ENCODE measurements around the gene ASAP2. TPM values are rescaled to one million over a fixed set of nuclear protein-coding genes. Genes with fewer than 3 reads are reported as not detected.

Gene ASAP2
- total RNA-seq, 1 experiment from 2014 or later, result 25.2 TPM

DNA sequence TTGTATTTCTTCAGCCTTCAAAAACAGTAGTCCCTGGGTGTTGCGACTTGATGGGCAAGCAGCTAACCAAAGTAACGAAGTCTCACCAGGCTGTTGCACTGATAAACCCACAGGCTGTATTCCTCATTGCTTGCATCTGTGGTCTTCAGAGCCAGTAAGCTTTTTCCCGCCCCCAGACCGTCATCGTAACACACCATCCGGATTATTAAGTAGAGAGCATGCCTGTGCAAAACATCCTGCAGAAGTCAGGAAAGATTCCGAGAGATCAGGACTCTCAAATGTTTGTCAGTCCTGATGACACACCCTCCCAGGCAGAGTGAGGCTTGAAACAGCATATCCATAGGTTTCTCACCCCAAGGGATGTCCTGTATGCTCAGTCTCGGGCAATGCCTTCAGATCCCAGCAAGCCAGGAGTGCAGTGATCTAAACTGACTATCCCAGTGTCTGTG is 200.8 kb downstream of the ASAP2 start:
- H3K27me3 ChIP-seq (ENCODE audit: low read length), result no peaks in the 10 kb centered on the region
- no peak for ATAC-seq
- H3K4me1 ChIP-seq (ENCODE audit: insufficient read depth, low read length), result peaks cover 9% of the 10 kb centered on the region; the same call in 1 of the 2 replicates
- H3F3A ChIP-seq (ENCODE audit: low read length, unreplicated experiment), result no peaks in the 10 kb centered on the region
- no peak overlapping the region for H3K9ac ChIP-seq (ENCODE audit: low read length)
- no peak overlapping the region for H3K4me3 ChIP-seq (ENCODE audit: low read length)
- H2AFZ ChIP-seq (ENCODE audit: low read length), result no peak overlapping the region
- BruUV-seq (replicated peaks), result no TSS peak
- CTCF ChIA-PET, result no interaction called here
- H3K79me2 ChIP-seq (ENCODE audit: low read length), result no peaks in the 10 kb centered on the region
- H4K20me1 ChIP-seq (ENCODE audit: low read length), result 0 out of 2 replicates have a peak, but pooled peaks cover 4% of the 10 kb centered on the region
- H3K9me2 ChIP-seq (replicated peaks; ENCODE audit: low read length), result no peaks in the 10 kb centered on the region
- H3K4me2 ChIP-seq (ENCODE audit: low read length), result no peak overlapping the region
- TF ChIP-seq EZH2phosphoT487 (IDR thresholded peaks at IDR 0.05; ENCODE audit: borderline replicate concordance, low read length) (no peak), EZH2 (IDR thresholded peaks at IDR 0.05; ENCODE audit: low read length, unreplicated experiment) (no peak), CTCF (conservative IDR thresholded peaks at IDR 0.05; ENCODE audit: low read depth, low read length) (no peak)
- intact Hi-C loops (cut with micrococcal nuclease), result no loop called here
- peaks cover 41% of the 10 kb centered on the region for H3K36me3 ChIP-seq (ENCODE audit: low read depth, low read length)
- POLR2A ChIA-PET (ENCODE audit: unreplicated experiment), result no interaction called here
- no peak for DNase-seq
- H3K9me3 ChIP-seq (ENCODE audit: low read length), result no peaks in the 10 kb centered on the region
- no peak overlapping the region for H3K27ac ChIP-seq (ENCODE audit: low read length)

- no peaks in the 10 kb centered on the region for H3K9me2 ChIP-seq (replicated peaks; ENCODE audit: low read length)
- BruUV-seq (replicated peaks), result no TSS peak
- H3F3A ChIP-seq (ENCODE audit: low read length, unreplicated experiment), result no peaks in the 10 kb centered on the region
- H3K4me2 ChIP-seq (ENCODE audit: low read length), result no peak overlapping the region
- H3K9ac ChIP-seq (ENCODE audit: low read length), result no peak overlapping the region
- no peaks in the 10 kb centered on the region for H3K27me3 ChIP-seq (ENCODE audit: low read length)
- H4K20me1 ChIP-seq (ENCODE audit: low read length), result 0 out of 2 replicates have a peak, but pooled peaks cover 3% of the 10 kb centered on the region
- H3K79me2 ChIP-seq (ENCODE audit: low read length), result 0 out of 2 replicates have a peak, but pooled peaks cover under 1% of the 10 kb centered on the region
- ChIA-PET CTCF (interaction anchor here (0.6 to 1.0 kb wide), 2 partner anchors 14 to 75 kb away, joined by 3 read pairs; no protein-coding TSS in a partner anchor), POLR2A (ENCODE audit: unreplicated experiment) (interaction anchor here (0.6 kb wide), 1 partner anchor 294 kb away, joined by 5 read pairs; no protein-coding TSS in a partner anchor)
- peak; percentile 96 for ATAC-seq
- intact Hi-C loops (cut with micrococcal nuclease), result no loop called here
- H3K4me1 ChIP-seq (ENCODE audit: insufficient read depth, low read length), result peaks cover 9% of the 10 kb centered on the region; the same call in 1 of the 2 replicates
- peaks cover 35% of the 10 kb centered on the region; the same call in 1 of the 2 replicates for H3K36me3 ChIP-seq (ENCODE audit: low read depth, low read length)
- no peak overlapping the region for H3K4me3 ChIP-seq (ENCODE audit: low read length)
- H3K27ac ChIP-seq (ENCODE audit: low read length), result peak overlapping the region; percentile 63
- H3K9me3 ChIP-seq (ENCODE audit: low read length), result no peaks in the 10 kb centered on the region
- no peak overlapping the region for H2AFZ ChIP-seq (ENCODE audit: low read length)
- TF ChIP-seq EZH2 (IDR thresholded peaks at IDR 0.05; ENCODE audit: low read length, unreplicated experiment), result no peak
- no peak for TF ChIP-seq CTCF (conservative IDR thresholded peaks at IDR 0.05; ENCODE audit: low read depth, low read length)
- no peak for TF ChIP-seq EZH2phosphoT487 (IDR thresholded peaks at IDR 0.05; ENCODE audit: borderline replicate concordance, low read length)
- DNase-seq, result peak; percentile 58
These were observed 202.1 kb downstream of the ASAP2 start for GRCh38 chr2:9408641-9409151.

DNA sequence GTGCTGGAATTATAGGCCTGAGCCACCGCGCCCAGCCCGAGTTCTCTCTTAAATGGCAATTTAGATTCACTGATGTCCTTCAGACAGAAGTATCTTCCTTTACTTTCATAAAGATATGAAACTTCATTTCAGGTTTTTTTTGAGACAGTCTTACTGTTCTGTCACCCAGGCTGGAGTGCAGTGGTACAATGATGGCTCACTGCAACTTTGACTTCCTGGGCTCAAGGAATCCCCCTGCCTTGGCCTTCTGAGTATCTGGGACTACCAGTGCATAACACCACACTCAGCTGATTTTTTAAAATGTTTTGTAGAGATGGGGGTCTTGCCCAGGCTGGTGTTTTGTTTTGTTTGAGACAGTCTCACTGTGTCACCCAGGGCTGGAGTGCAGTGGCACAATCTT is 203.5 kb downstream of the ASAP2 start:
- H3K36me3 ChIP-seq (ENCODE audit: low read depth, low read length), result peaks cover 30% of the 10 kb centered on the region; the same call in 1 of the 2 replicates
- H3K27me3 ChIP-seq (ENCODE audit: low read length), result no peaks in the 10 kb centered on the region
- peaks cover 9% of the 10 kb centered on the region; the same call in 1 of the 2 replicates for H3K4me1 ChIP-seq (ENCODE audit: insufficient read depth, low read length)
- no peak for TF ChIP-seq EZH2 (IDR thresholded peaks at IDR 0.05; ENCODE audit: low read length, unreplicated experiment)
- TF ChIP-seq EZH2phosphoT487 (IDR thresholded peaks at IDR 0.05; ENCODE audit: borderline replicate concordance, low read length), result no peak
- TF ChIP-seq CTCF (conservative IDR thresholded peaks at IDR 0.05; ENCODE audit: low read depth, low read length), result no peak
- ATAC-seq (no peak), DNase-seq (no peak)
- H3F3A ChIP-seq (ENCODE audit: low read length, unreplicated experiment), result no peaks in the 10 kb centered on the region
- no peak overlapping the region for H3K4me2 ChIP-seq (ENCODE audit: low read length)
- ChIA-PET CTCF (no interaction called here), POLR2A (ENCODE audit: unreplicated experiment) (no interaction called here)
- H3K9ac ChIP-seq (ENCODE audit: low read length), result no peak overlapping the region
- BruUV-seq (replicated peaks), result no TSS peak
- no peaks in the 10 kb centered on the region for H3K9me2 ChIP-seq (replicated peaks; ENCODE audit: low read length)
- H2AFZ ChIP-seq (ENCODE audit: low read length), result no peak overlapping the region
- no peak overlapping the region for H3K4me3 ChIP-seq (ENCODE audit: low read length)
- H3K79me2 ChIP-seq (ENCODE audit: low read length), result peaks cover 7% of the 10 kb centered on the region
- intact Hi-C loops (cut with micrococcal nuclease), result no loop called here
- no peaks in the 10 kb centered on the region for H4K20me1 ChIP-seq (ENCODE audit: low read length)
- H3K9me3 ChIP-seq (ENCODE audit: low read length), result no peaks in the 10 kb centered on the region
- no peak overlapping the region for H3K27ac ChIP-seq (ENCODE audit: low read length)
